SK-N-SH treated with all-trans-retinoic acid at 6 μM for 48 hours (cell line): ENCODE data around the gene GPR3.

Experiments used
- ARNTL ChIP-seq: fragments of 450-650 bp; formaldehyde crosslinking; IDR thresholded peaks from 2 replicates; pipeline ENCODE4 v1.5.0; 2020; ENCODE audit warnings: low read depth, mild to moderate bottlenecking, moderate library complexity, borderline replicate concordance
- CSDC2 ChIP-seq: fragments of 250-450 bp; sonication (Bioruptor Pico); IDR thresholded peaks from 2 replicates; pipeline ENCODE4 v1.5.0; 2020; ENCODE audit warnings: mild to moderate bottlenecking, moderate library complexity
- ISL1 ChIP-seq: fragments of 250-450 bp; sonication (Bioruptor Pico); IDR thresholded peaks from 2 replicates; pipeline ENCODE4 v2.1.2; 2022; ENCODE audit warnings: mild to moderate bottlenecking, moderate library complexity
- OSR1 ChIP-seq: fragments of 250-450 bp; sonication (Bioruptor Pico); IDR thresholded peaks from 2 replicates; pipeline ENCODE4 v1.8.0; 2022; ENCODE audit warnings: moderate library complexity, mild to moderate bottlenecking, inconsistent platforms
- PATZ1 ChIP-seq: fragments of 250-450 bp; sonication (Bioruptor Pico); IDR thresholded peaks from 2 replicates; pipeline ENCODE4 v1.8.0; 2020; ENCODE audit warnings: mild to moderate bottlenecking, moderate library complexity, borderline replicate concordance
- RARB ChIP-seq: fragments of 250-450 bp; sonication (Bioruptor Pico); IDR thresholded peaks from 2 replicates; pipeline ENCODE4 v1.8.0; 2021; ENCODE audit warnings: mild to moderate bottlenecking, moderate library complexity
- TCF4 ChIP-seq: fragments of 250-450 bp; sonication (Bioruptor Pico); IDR thresholded peaks from 2 replicates; pipeline ENCODE4 v1.8.0; 2021; ENCODE audit warnings: mild to moderate bottlenecking, moderate library complexity, borderline replicate concordance
- ZC3H10 ChIP-seq: fragments of 250-450 bp; sonication (Bioruptor Pico); IDR thresholded peaks from 2 replicates; pipeline ENCODE4 v1.5.1; 2021; ENCODE audit warnings: mild to moderate bottlenecking, moderate library complexity
- ZFP3 ChIP-seq: fragments of 250-450 bp; sonication (Bioruptor Pico); IDR thresholded peaks from 2 replicates; pipeline ENCODE4 v1.5.0; 2020; ENCODE audit warnings: mild to moderate bottlenecking, moderate library complexity
- ZFP30 ChIP-seq: fragments of 450-650 bp; formaldehyde crosslinking; IDR thresholded peaks from 2 replicates; pipeline ENCODE4 v1.5.0; 2022; ENCODE audit warnings: mild to moderate bottlenecking, moderate library complexity
- TF ChIP-seq, protein P1 (sequence below): fragments of 250-450 bp; sonication (Bioruptor Pico); IDR thresholded peaks from 2 replicates; pipeline ENCODE4 v1.8.0; 2021; ENCODE audit warnings: low read depth, mild to moderate bottlenecking, moderate library complexity, borderline replicate concordance
- TF ChIP-seq, protein P2 (sequence below): fragments of 250-450 bp; sonication (Bioruptor Pico); IDR thresholded peaks from 2 replicates; pipeline ENCODE4 v1.5.0; 2020; ENCODE audit warnings: mild to moderate bottlenecking, moderate library complexity

- TF ChIP-seq PATZ1 (CRISPR knock-in tag), result no peak
- no peak for TF ChIP-seq RARB (CRISPR knock-in tag)
- TF ChIP-seq, protein P1, sequence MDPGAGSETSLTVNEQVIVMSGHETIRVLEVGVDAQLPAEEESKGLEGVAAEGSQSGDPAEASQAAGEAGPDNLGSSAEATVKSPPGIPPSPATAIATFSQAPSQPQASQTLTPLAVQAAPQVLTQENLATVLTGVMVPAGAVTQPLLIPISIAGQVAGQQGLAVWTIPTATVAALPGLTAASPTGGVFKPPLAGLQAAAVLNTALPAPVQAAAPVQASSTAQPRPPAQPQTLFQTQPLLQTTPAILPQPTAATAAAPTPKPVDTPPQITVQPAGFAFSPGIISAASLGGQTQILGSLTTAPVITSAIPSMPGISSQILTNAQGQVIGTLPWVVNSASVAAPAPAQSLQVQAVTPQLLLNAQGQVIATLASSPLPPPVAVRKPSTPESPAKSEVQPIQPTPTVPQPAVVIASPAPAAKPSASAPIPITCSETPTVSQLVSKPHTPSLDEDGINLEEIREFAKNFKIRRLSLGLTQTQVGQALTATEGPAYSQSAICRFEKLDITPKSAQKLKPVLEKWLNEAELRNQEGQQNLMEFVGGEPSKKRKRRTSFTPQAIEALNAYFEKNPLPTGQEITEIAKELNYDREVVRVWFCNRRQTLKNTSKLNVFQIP, result no peak
- no peak for TF ChIP-seq ISL1
- TF ChIP-seq ZC3H10, result no peak
- TF ChIP-seq CSDC2, result no peak
- TF ChIP-seq TCF4 (CRISPR knock-in tag), result no peak
- no peak for TF ChIP-seq ZFP30 (CRISPR knock-in tag)
- TF ChIP-seq, protein P2, sequence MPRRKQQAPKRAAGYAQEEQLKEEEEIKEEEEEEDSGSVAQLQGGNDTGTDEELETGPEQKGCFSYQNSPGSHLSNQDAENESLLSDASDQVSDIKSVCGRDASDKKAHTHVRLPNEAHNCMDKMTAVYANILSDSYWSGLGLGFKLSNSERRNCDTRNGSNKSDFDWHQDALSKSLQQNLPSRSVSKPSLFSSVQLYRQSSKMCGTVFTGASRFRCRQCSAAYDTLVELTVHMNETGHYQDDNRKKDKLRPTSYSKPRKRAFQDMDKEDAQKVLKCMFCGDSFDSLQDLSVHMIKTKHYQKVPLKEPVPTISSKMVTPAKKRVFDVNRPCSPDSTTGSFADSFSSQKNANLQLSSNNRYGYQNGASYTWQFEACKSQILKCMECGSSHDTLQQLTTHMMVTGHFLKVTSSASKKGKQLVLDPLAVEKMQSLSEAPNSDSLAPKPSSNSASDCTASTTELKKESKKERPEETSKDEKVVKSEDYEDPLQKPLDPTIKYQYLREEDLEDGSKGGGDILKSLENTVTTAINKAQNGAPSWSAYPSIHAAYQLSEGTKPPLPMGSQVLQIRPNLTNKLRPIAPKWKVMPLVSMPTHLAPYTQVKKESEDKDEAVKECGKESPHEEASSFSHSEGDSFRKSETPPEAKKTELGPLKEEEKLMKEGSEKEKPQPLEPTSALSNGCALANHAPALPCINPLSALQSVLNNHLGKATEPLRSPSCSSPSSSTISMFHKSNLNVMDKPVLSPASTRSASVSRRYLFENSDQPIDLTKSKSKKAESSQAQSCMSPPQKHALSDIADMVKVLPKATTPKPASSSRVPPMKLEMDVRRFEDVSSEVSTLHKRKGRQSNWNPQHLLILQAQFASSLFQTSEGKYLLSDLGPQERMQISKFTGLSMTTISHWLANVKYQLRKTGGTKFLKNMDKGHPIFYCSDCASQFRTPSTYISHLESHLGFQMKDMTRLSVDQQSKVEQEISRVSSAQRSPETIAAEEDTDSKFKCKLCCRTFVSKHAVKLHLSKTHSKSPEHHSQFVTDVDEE (CRISPR knock-in tag), result no peak
- no peak for TF ChIP-seq ZFP3 (CRISPR knock-in tag)
- TF ChIP-seq ARNTL (CRISPR knock-in tag), result no peak
- no peak for TF ChIP-seq OSR1 (CRISPR knock-in tag)
Measured at GRCh38 chr1:27348861-27349783, 43.3 kb upstream of the GPR3 start.
